Liver (tissue), 9 donors: ENCODE data around the gene CLEC16A. TPM values are rescaled to one million over a fixed set of nuclear protein-coding genes. Genes with fewer than 3 reads are reported as not detected.

Experiments
- DNase-seq: peaks from one replicate; pipeline ENCODE4 v3.0.0-alpha.2; 2017; ENCODE audit warnings: low spot score
- H3K27ac ChIP-seq, 2 donors: one replicate each; pipeline ENCODE4 v1.7.0; 2013; ENCODE audit warnings: inconsistent platforms in 2 of 2, low read length in 2 of 2, control low read depth in 1 of 2, low read depth in 1 of 2, mild to moderate bottlenecking in 1 of 2
- H3K27me3 ChIP-seq, 4 donors: one replicate each; pipeline versions ENCODE4 v1.6.1 to v1.7.0; 2013; ENCODE audit warnings: low read length in 3 of 4, inconsistent platforms in 1 of 4, mild to moderate bottlenecking in 1 of 4, moderate library complexity in 1 of 4; ENCODE audit not compliant: control insufficient read depth in 4 of 4, insufficient read depth in 4 of 4
- H3K36me3 ChIP-seq, 4 donors: one replicate each; pipeline versions ENCODE4 v1.6.1 to v1.7.0; 2013; ENCODE audit warnings: low read length in 3 of 4, mild to moderate bottlenecking in 3 of 4, low read depth in 1 of 4, moderate library complexity in 1 of 4; ENCODE audit not compliant: control insufficient read depth in 4 of 4, insufficient read depth in 3 of 4
- H3K4me1 ChIP-seq, 4 donors: one replicate each; pipeline versions ENCODE4 v1.6.1 to v1.7.0; 2013; ENCODE audit warnings: low read length in 3 of 4, mild to moderate bottlenecking in 3 of 4, moderate library complexity in 1 of 4; ENCODE audit not compliant: control insufficient read depth in 4 of 4, insufficient read depth in 4 of 4
- H3K4me3 ChIP-seq, 3 donors: one replicate each; pipeline versions ENCODE4 v1.6.1 to v1.7.0; 2013; ENCODE audit warnings: low read length in 3 of 3, control low read depth in 1 of 3, low read depth in 1 of 3, mild to moderate bottlenecking in 1 of 3
- H3K9ac ChIP-seq, 2 donors: one replicate each; pipeline ENCODE4 v1.7.0; 2013; ENCODE audit warnings: low read length in 2 of 2, mild to moderate bottlenecking in 2 of 2, moderate library complexity in 2 of 2, control low read depth in 1 of 2, low read depth in 1 of 2
- H3K9me3 ChIP-seq, 4 donors: one replicate each; pipeline versions ENCODE4 v1.6.1 to v1.7.0; 2013; ENCODE audit warnings: low read length in 3 of 4; ENCODE audit not compliant: control insufficient read depth in 4 of 4
- EGR1 ChIP-seq, 2 donors: IDR thresholded peaks; 2 replicates each; pipeline ENCODE4 v1.6.1; 2016 to 2018; ENCODE audit warnings: antibody characterized with exemption in 2 of 2, low read depth in 2 of 2
- FOXA1 ChIP-seq: IDR thresholded peaks from 2 replicates; pipeline ENCODE4 v1.6.1; 2016; ENCODE audit warnings: antibody characterized with exemption
- FOXA2 ChIP-seq: IDR thresholded peaks from 2 replicates; pipeline ENCODE4 v1.6.1; 2016; ENCODE audit warnings: antibody characterized with exemption
- GABPA ChIP-seq, 2 donors: IDR thresholded peaks in 1 of 2; conservative IDR thresholded peaks in 1 of 2; 2 replicates each; pipeline ENCODE4 v1.6.1; 2016; ENCODE audit warnings: antibody characterized with exemption in 2 of 2, mild to moderate bottlenecking in 1 of 2, moderate library complexity in 1 of 2
- HNF4A ChIP-seq, 2 donors: conservative IDR thresholded peaks; 2 replicates each; pipeline ENCODE4 v1.6.1; 2016; ENCODE audit warnings: antibody characterized with exemption in 2 of 2, mild to moderate bottlenecking in 2 of 2
- HNF4G ChIP-seq: IDR thresholded peaks from 2 replicates; pipeline ENCODE4 v1.6.1; 2016; ENCODE audit warnings: antibody characterized with exemption
- JUND ChIP-seq, 2 donors: IDR thresholded peaks; 2 replicates each; pipeline ENCODE4 v1.6.1; 2016; ENCODE audit warnings: antibody characterized with exemption in 2 of 2
- NR2F2 ChIP-seq: IDR thresholded peaks from 2 replicates; pipeline ENCODE4 v1.6.1; 2016; ENCODE audit warnings: antibody characterized with exemption
- RAD21 ChIP-seq, 2 donors: IDR thresholded peaks; 2 replicates each; pipeline ENCODE4 v1.6.1; 2016; ENCODE audit warnings: antibody characterized with exemption in 2 of 2, mild to moderate bottlenecking in 2 of 2
- RXRA ChIP-seq, 2 donors: IDR thresholded peaks; 2 replicates each; pipeline ENCODE4 v1.6.1; 2017 to 2018; ENCODE audit warnings: antibody characterized with exemption in 2 of 2, mild to moderate bottlenecking in 1 of 2
- SP1 ChIP-seq: IDR thresholded peaks from 2 replicates; pipeline ENCODE4 v1.6.1; 2018; ENCODE audit warnings: antibody characterized with exemption, mild to moderate bottlenecking
- TAF1 ChIP-seq: conservative IDR thresholded peaks from 2 replicates; pipeline ENCODE4 v1.6.1; 2016; ENCODE audit warnings: antibody characterized with exemption, mild to moderate bottlenecking
- YY1 ChIP-seq: IDR thresholded peaks from 2 replicates; pipeline ENCODE4 v1.6.1; 2016; ENCODE audit warnings: antibody characterized with exemption, mild to moderate bottlenecking
- WGBS: extraction: QIAGEN DNeasy Blood & Tissue Kit; methylation state at CpG from one replicate; pipeline ENCODE4 v1.1.7; 2013; 5-methylcytosine and 5-hydroxymethylcytosine counted together
- polyA plus RNA-seq, 2 donors: library from polyadenylated mRNA; stranded (reverse) in 1 of 2; unstranded in 1 of 2; fragments of 200-250 nt in 1 of 2; fragments of >200 nt in 1 of 2; fragmentation: Nextera tagmentation in 1 of 2; extraction: Ambion mirVana in 1 of 2; gene quantifications; one replicate each; pipeline versions ENCODE4 v1.2.1 to v1.2.3, GENCODE V29; 2013 to 2015
- total RNA-seq, 2 donors: library from RNA; depleted of rRNA; stranded (reverse); fragments of >200 nt; gene quantifications; one replicate each; pipeline ENCODE4 v1.2.3, GENCODE V29; 2014
- TF ChIP-seq, protein P1 (sequence below): IDR thresholded peaks from 2 replicates; pipeline ENCODE4 v1.6.1; 2016; ENCODE audit warnings: antibody characterized with exemption
- TF ChIP-seq, protein P2 (sequence below): fragments of 150-350 bp; IDR thresholded peaks from 2 replicates; pipeline ENCODE4 v1.5.1; 2017; ENCODE audit warnings: improper control_type of control experiment, low read depth, low read length; ENCODE audit not compliant: missing input control
- TF ChIP-seq, protein P3 (sequence below): IDR thresholded peaks from 2 replicates; pipeline ENCODE4 v1.6.1; 2016; ENCODE audit warnings: antibody characterized with exemption
- donor health status: healthy.
- donor health status: healthy.
- donor health status: healthy.
- donor health status: healthy.
- donor health status: healthy.

The CLEC16A gene
- total and polyA plus RNA-seq, 4 donors, result 9.7 to 23.0 (median 17.4) TPM

DNA sequence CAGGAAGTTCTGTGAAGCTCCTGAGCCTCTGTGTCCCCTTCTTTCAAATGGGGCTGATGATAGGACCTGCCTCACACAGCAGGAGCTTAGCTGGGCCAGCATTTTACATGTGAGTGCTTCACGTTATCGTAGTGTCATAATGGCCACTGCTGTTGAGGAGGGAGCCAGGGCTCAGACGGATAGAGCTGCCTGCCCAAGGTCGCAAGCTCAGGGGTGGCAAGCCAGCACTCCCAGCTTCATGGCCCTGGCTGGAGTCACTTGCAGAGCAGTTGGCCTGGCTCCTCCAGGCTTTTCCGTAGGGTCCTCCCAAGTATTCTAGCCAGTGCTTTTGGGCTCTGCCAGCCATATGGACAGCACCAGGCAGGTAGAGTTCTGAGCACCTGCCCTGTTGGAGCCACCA, 196.5 kb downstream of the CLEC16A start:
- Histone ChIP-seq H3K9me3 (no peaks in the 10 kb centered on the region), H3K36me3 (peaks cover 0 to 1% (median 0%) of the 10 kb centered on the region in 4 donors), H3K27me3 (no peaks in the 10 kb centered on the region), H3K4me3 (no peak overlapping the region), H3K27ac (no peak overlapping the region), H3K4me1 (peaks cover 6 to 12% (median 9%) of the 10 kb centered on the region in 4 donors), H3K9ac (no peak overlapping the region)
- 96% methylated on average over 5 of the region's 5 CpGs for WGBS
- no peak for DNase-seq
- no peak for TF ChIP-seq TAF1
- TF ChIP-seq JUND (IDR thresholded peaks at IDR 0.05), result no peak
- TF ChIP-seq, protein P1, sequence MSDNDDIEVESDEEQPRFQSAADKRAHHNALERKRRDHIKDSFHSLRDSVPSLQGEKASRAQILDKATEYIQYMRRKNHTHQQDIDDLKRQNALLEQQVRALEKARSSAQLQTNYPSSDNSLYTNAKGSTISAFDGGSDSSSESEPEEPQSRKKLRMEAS, result no peak
- TF ChIP-seq, protein P2, sequence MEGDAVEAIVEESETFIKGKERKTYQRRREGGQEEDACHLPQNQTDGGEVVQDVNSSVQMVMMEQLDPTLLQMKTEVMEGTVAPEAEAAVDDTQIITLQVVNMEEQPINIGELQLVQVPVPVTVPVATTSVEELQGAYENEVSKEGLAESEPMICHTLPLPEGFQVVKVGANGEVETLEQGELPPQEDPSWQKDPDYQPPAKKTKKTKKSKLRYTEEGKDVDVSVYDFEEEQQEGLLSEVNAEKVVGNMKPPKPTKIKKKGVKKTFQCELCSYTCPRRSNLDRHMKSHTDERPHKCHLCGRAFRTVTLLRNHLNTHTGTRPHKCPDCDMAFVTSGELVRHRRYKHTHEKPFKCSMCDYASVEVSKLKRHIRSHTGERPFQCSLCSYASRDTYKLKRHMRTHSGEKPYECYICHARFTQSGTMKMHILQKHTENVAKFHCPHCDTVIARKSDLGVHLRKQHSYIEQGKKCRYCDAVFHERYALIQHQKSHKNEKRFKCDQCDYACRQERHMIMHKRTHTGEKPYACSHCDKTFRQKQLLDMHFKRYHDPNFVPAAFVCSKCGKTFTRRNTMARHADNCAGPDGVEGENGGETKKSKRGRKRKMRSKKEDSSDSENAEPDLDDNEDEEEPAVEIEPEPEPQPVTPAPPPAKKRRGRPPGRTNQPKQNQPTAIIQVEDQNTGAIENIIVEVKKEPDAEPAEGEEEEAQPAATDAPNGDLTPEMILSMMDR, result no peak

DNA sequence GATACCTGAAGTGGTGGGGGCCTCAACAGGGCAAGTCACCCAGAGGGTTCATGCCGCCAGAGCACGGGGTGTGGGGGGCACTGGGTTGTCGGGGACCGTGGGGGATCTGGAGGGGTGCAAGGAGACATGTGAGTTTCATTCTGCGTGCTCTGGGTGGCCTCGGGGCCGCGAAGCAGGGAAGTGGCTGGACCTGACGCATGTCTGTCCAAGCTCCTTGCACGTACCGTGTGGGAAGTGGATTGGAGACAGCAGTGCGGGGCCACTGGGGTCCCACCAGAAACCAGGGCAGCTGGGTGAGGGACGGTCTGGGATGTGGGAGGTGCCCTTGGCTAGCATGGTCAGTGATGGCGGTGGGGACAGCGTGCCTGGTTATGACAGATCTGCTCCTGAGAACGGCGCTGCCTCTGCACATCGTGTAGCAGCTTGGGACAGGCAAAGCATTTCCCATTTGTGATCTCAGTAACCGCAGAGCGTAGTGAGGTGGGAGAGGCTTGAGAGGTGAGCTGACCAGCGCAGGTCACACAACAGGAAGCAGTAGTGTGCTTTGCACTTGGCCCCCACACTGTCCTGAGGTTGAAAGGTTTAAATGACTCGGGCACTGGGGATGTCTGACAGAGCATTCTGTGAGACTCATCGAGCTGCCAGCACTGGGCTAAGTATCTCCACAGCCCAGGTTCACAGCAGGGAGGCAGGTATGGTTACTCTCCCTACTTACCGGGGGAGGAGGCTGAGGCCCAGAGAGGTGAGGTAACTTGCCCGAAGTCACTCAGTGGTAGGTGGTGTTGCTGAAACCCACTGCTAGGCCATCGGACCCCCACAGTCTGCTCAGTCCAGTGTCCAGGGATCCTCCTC, 197.3 kb downstream of the CLEC16A start:
- DNase-seq, result no peak
- H3K36me3 ChIP-seq, result peaks cover 0 to 1% (median 0%) of the 10 kb centered on the region in 4 donors
- no peak overlapping the region for H3K27ac ChIP-seq
- TF ChIP-seq FOXA1 (no peak), GABPA (IDR thresholded peaks at IDR 0.05 in 1 of 2, conservative IDR thresholded peaks at IDR 0.05 in 1 of 2) (no peak), RAD21 (IDR thresholded peaks at IDR 0.05) (no peak), NR2F2 (no peak), YY1 (no peak), RXRA (IDR thresholded peaks at IDR 0.05) (no peak), TAF1 (no peak), JUND (IDR thresholded peaks at IDR 0.05) (no peak), FOXA2 (no peak), SP1 (no peak), EGR1 (IDR thresholded peaks at IDR 0.05; ENCODE audit: low read depth in 2 of 2) (no peak), HNF4A (conservative IDR thresholded peaks at IDR 0.05) (no peak), HNF4G (no peak)
- TF ChIP-seq, protein P3, sequence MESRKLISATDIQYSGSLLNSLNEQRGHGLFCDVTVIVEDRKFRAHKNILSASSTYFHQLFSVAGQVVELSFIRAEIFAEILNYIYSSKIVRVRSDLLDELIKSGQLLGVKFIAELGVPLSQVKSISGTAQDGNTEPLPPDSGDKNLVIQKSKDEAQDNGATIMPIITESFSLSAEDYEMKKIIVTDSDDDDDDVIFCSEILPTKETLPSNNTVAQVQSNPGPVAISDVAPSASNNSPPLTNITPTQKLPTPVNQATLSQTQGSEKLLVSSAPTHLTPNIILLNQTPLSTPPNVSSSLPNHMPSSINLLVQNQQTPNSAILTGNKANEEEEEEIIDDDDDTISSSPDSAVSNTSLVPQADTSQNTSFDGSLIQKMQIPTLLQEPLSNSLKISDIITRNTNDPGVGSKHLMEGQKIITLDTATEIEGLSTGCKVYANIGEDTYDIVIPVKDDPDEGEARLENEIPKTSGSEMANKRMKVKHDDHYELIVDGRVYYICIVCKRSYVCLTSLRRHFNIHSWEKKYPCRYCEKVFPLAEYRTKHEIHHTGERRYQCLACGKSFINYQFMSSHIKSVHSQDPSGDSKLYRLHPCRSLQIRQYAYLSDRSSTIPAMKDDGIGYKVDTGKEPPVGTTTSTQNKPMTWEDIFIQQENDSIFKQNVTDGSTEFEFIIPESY, result no peak
- TF ChIP-seq, protein P2, result no peak
- WGBS, result 97% methylated on average over 26 of the region's 26 CpGs
- no peak overlapping the region for H3K4me3 ChIP-seq
- no peak overlapping the region for H3K9ac ChIP-seq
- no peaks in the 10 kb centered on the region for H3K9me3 ChIP-seq
- no peaks in the 10 kb centered on the region for H3K27me3 ChIP-seq
- peaks cover 6 to 12% (median 9%) of the 10 kb centered on the region in 4 donors for H3K4me1 ChIP-seq
